ENCODE data around the gene IMMP2L.
"Not testable (repeated sequence)": the region's sequence is repeated elsewhere in the genome, so short reads cannot be mapped to it uniquely, and the experiment has no call there.

The IMMP2L gene

DNA sequence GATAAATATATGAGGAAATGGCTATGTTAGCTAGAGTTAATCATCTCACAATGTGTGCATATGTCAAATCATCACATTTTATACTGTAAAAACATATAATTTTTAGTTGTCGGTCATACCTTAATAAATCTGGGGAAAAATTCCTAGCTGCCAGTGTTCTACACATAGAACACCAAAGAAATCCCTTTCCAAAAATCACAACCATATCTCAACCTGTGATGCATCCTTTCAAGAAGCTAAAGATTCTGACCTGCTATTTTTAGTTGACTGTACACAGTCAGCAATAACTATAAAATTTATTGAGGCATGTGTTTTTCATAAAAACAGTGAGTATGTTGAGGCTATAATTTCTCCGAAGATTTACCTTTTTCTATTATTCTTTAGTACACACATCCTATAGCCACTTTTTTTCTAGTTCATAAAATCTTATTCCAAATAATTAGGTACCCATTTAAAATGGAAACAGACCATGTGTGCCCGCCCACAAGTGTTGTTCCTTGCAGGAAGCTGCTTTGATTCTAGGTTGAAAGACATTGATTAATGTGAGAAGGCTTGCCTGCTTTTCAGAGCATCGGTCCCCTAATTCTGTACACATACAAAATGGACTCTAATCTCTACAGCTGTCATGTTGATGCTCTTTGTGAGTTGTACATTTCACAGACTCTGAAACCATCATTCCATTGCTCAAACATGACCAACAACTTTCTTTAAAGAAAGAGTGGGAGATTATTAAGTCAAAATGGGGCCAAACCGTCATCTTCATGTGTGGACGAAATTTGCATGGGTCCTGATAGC, 588.9 kb downstream of the IMMP2L start:
- no peak for DNase-seq

DNA sequence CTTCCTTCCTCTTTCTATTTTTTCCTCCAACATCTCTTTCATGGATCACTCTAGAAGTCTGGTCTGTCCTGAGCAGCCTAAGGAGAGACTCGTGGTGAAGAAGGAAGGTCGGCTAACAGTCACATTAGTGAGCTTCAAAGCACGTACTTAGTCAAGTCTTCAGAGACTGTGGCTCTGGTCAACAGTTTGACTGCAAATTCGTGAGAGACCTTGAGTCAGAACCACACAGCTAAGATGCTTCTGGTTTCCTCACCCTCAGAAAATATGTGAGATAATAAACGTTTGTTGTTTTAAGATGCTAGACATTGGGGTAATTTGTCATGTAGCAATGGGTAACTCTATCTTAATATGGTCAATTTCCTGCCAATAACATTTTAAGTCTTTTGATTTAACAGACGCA, 597.5 kb downstream of the IMMP2L start:
- no peak for DNase-seq

DNA sequence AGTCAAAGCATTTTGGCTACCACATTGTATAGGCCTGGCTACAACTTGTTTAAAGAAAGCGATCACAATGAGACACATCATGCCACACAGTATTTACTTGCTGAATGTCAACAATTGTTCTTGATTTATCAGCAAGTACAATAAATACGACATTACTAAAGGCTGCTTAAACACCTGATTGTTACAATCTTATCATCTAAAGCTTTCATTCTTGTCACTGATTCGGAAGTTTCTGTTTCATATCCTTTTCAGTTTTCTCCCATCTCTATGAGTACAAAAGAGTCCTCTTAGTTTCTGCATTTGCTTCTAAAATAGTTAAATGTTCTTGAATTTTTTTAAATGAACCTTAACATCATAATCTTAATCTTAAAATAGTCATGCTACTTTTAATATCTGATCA, 599.5 kb downstream of the IMMP2L start:
- DNase-seq: no peak

DNA sequence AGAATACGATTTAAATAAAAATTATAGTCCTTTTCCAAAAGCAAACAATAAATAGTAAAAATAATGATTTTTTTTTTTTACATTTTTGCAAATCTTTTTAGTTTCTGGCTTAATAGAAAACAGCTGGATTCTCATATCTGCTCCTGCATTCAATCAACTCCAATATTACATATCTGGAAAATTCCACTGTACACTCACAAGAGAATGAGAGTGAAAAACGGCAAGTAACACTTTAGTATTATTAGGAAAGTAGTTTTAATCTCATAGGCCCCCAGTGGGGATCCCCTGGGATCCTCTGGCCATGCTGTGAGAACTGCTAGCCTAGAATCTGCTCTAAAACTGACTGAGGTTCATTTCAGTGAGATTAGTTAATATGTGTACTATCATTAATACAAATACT, 599.9 kb downstream of the IMMP2L start:
- no peak for DNase-seq

DNA sequence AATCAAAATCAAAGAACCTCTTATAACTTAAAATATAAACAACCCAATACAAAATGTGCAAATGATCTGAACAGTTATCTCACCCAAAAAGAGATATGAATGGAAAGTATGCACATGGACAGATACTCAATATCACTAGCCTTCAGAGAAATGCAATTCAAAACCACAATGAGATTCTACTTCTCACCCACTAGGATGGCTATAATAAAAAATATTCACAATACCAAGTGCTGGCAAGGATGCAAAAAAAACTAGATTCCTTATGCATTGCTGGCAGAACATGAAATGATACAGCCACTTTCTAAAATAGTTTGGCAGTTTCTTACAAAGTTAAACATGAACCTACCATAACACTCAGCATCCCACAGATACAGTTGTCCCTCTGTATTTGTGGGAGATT, 601.5 kb downstream of the IMMP2L start:
- no peak for DNase-seq

DNA sequence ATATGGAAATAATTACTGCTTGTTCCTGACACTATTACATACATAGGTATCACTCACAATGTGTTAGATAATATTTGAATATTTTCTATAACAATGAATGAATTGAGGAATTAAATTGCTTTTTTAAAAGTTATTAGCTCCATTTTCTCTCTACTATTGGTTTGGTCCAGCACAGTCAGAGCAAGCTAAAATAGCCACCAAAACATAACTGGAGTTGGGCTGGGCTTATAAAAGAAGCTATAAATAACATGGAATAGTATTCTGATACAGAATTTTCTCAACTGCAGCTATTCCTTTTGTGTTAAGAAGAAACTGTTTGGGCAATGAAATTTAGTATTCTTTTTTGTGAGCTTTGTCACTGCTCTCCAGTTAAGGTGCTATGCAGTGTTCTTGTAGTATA, 614.0 kb downstream of the IMMP2L start:
- DNase-seq: no peak

DNA sequence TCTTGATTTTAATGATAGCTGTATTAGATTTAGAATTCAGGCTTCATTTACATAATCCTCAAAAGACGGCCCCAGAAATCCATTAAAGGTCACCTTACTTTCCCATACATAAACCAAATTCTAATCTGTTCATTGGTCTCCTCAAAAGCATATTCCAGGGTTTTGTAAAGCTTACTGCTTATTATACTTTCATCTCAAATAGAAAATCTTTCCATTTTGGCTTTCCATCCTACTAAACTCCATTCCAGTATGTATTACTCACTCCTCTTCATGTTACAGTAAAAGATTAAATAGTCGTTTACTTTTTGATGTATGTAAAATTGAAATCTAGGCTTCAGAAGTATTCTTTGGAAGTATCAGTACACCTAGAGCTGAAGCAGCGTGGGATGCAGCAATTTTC, 614.9 kb downstream of the IMMP2L start:
- no peak for DNase-seq

DNA sequence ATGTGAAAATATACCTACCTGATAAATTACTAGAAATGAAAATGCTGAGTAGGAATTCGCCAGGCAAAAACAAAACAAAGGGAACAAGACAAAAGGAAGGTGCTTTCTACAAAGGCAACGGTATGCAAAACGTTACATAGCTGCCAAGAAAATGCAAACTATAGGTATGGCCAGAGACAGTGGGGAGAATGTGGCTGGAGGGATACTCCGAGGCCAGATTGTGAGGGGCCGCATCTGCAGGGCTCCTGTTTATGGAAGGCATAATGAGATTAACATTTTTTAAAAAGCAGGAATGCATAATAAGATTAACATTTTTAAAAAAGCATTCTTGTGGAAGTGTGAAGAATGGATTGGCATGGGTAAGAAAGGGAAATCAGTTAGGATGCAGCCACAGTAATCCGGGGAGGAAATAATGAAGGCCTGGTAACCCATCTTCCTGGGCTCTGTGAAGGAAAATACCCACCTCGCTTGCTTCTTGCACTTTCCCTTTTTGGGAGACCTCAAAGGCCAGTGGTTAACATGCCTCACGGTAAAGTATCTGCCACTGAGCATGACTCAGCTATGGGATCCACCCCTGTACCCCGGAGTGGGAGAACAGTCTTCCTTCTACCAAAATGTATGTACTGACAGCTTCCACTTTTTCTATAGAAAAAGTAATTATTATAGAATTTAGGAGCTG, 617.2 kb downstream of the IMMP2L start:
- DNase-seq: no peak

DNA sequence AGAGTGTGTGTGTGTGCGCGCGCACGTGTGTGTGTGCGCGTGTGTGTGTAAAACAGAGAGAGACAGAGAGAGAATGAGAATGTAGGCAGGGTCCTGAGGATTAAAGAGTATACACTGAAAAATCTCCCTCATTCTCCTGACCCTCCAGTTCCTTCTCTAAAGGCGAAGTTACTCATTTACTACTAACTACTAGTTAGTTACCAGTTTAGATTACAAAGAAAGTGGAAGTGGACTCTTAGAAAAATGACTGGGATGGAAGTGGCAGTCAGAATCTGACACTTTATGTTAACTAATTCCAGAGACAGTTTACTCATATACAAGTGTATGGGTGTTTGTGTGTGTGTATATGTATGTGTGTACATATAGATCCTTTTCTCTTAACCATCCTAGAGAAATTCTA, 617.8 kb downstream of the IMMP2L start:
- DNase-seq: no peak

DNA sequence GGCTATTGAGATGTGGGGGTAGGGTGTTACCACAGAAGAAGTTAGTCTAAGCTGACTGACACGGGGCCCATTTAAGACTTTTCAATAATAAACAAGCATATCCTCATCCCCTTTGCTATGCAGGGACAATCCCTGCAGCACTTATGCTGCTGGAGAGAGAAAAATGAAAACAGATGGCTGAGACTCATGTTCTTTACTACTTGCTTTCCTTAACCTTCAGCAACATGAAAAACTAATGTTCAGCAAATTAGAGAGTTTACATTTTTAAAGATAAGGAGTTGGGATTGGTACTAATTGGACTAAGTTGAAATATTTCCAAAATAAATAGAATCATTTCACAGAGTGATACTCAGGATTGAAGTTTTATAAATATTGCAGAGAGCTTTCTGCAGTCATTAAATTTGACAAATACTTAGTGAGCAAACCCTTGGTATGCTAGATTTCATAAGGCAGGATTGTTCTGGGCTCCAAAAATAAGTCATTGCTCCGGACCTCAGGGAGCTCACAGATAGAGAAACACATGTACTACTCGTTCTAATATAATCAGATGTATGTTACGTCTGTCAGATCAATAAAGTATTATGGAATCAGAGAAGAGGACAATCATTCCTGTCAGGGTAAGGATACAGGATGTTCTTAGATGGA, 618.5 kb downstream of the IMMP2L start:
- no peak for DNase-seq

DNA sequence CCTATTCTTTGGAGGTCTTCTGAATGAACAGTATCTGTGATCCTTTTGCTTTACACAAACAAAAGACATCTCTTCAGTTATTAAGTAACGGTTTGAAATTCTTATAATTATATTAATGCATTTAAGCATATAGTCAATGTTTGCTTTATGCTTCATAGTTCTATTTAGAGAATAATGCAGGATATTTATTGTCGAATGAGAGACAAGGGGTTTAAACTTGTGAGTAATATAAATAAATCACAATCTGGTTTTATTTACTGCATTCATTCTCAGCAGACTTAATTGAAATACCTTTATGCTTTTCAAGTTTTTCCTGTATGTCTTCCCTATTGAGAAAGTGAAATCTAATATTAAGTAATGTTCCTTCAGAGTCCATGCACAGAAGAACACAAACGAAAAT, 620.9 kb downstream of the IMMP2L start:
- no peak for DNase-seq

DNA sequence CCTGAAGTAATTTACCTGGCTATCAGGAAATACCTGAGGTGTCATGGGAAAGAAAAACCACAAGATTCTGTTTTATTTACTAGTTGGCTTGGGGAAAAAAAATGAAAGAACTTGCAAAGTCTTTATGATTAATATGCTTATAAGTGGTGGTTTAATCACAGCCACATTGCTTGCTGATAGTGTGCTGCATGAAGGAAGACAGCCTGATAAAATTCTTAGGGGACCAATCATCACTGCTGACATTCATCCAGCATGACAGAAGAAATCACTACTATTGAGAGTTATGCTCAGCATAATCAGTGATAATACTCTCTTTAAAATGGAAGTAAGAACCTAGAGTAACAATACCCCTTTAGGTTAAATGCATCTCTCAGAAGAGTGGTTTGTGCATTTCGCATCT, 621.5 kb downstream of the IMMP2L start:
- no peak for DNase-seq

DNA sequence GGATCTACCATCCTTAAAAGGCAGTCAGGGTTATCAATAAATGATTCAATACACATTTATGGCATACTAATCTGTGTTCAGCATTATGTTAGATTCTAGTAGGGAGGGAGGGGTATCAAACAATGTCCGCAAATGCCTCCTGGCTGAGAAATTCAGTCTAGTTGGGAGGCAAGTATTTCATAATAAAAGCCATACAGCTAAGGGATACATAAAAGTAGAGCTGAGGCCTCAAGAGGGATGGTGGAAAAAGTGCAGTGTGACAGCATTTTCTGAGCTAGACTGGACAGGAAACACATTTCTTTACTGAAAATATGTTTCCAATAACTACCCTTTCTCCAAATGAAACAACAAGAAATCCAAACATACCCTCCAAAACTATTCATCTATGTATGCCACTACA, 624.1 kb downstream of the IMMP2L start:
- no peak for DNase-seq

DNA sequence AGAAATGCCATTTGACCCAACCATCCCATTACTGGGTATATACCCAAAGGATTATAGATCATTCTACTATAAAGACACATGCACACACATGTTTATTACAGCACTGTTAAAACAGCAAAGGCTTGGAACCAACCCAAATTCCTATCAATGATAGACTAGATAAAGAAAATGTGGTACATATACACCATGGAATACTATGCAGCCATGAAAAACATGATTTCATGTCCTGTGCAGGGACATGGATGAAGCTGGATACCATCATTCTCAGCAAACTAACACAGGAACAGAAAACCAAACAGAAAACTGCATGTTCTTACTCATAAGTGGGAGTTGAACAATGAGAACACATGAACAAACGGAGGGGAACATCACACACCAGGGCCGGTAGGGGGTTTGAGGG, 625.6 kb downstream of the IMMP2L start:
- not testable (repeated sequence) for DNase-seq

DNA sequence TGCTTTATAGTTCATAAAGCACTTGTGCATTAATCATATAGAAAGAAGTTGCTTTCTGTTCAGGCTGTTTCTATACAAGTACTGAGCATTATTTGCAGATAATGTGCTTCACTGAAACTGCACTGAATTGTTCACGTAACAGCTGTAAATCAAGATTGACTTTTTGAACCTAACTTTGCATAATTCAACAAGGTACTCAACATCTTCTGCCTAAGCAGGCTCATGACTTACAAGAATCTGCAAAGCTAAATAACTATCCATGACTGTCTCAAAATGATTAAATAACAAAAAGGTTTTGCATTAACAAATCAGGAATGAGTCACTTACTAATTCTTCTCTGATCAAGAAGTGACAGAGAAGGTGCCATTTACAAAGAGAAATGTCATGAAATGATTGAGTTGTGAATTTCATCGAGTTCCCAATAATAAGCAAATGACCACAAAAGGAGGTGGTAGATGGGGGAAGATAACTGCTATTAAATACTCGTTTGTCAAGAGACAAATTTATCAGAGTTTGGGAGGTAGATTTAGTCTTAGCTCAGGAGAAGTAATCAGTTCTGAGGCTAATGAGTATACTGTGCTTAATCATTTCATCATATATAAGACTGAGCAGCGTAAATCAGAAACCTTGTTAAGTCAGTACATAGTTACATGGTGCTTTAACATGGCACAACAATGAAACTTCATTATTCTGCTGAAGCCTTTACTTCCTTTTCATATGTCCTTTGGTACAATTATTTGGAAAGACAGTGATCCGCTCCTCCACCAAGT, 632.6 kb downstream of the IMMP2L start:
- no peak for DNase-seq

DNA sequence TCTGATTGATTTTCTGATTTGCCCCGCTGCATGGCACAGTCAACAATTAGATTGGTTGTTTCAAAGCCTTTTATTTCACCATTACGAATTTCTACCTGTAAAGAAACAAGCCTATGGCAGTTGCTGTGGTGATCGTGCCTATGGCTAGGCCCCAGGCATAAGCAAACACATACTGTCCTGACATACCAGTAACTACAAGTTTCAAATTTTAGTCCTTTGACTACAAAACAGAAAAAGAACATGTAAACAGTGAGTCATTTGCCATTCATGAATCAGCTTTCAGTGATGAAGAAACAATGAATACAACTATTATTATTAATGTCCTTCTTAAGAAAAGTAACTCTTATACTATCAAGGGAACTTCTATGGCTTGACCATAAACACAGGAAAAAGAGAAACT, 639.4 kb downstream of the IMMP2L start:
- no peak for DNase-seq

DNA sequence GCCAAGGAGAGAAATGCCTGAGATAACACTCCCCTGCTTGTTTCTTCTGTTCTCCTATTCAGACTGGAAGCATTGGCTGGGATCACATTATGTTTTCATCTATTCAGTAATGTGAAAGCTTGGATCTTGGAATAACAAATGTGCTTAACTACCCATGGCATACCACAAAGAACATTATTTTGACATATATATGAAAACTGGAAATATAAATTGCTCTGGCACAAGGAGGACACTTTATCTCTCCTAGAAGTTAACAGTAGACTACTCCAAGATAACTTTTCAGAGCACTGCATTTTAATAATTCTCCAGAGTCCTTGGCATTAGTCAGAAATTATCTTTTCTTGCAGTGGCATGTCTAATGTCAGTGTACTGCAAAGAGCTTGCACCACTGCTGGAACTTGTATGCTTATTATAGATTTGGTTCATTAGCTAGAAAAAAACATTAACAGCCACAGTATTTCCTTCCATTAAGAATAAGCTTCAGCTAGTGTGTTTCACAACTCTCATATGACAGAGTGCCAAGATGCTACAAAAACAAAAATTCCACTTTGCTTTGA, 640.6 kb downstream of the IMMP2L start:
- DNase-seq: no peak

DNA sequence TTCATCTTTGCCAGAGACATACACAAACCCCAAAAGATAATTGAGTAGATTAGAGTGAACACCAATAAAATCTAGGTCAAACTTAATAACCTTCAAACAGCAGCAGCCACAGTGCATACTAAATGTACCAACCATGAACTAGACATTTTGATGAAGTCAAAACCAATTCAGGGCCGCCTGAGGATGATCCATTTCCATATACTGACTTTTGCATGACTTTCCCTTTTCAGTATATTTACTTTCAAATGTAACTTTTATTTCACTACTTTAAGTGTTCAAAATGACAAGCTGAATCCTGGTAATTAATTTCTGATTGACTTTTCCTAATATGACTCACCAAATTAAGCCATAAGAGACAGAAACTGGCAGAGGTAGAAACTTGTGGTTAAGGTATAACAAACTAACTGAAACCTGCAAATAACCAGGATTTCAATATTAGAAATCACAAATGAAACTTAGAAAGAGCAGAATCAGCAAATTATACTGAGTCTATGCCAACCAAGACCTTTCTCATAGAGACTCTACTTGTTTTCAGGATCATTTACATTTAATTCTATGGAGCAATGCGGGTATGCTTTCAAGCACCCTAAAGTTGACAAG, 643.2 kb downstream of the IMMP2L start:
- no peak for DNase-seq

DNA sequence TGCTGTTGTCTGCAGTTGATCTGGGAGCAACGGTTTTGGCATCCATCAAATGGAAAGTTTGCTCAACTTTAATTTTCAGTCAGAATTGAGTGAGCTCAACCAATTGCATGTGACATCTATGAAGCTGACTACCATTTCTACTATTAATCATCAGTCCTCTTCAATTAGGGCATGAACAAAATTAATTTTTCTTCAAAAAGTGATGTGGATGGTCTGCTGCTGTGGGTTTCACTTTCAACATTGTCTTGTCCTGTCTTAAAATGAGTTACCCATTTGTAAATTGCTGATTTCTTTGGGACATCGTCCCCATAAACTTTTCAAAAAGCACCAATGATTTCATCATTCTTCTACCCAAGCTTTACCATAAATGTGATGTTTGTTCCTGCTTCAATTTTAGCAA, 648.0 kb downstream of the IMMP2L start:
- DNase-seq: no peak

DNA sequence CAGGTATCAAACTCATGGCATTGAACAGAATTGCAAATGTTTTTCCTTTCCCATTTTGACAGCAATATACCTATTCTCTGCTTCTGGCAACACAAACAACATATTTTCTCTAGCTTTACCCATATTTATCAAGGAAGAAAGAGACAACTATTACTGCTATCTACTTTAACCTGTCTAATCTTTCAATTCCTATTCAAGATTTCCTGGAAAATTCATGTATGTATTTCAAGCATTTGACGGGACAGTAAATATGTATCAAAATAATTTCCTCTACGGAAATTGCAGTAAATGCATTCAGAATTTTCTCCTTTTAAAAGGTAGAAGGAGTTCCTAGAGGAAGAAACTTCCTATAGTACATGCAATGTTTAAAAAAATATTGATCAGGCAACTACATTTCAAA, 650.7 kb downstream of the IMMP2L start:
- no peak for DNase-seq

DNA sequence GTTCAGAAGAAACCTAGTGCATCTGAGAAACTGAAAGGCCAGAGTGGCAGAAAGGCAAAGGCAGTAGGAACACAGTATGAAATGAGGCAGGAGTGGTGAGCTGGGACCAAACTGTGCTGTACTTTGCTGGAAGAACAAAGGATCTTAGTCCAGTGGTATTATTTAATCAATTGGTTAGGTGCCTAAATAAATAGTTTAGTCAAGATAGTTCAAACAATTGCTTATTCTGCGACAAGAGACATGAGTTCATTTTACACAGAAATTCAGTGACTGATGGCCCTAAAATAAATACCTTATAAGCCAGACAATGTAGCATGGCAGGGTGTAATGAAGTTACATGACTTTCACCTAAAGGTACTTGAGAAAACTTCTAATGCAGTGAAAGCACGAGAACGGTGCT, 653.2 kb downstream of the IMMP2L start:
- DNase-seq: no peak

DNA sequence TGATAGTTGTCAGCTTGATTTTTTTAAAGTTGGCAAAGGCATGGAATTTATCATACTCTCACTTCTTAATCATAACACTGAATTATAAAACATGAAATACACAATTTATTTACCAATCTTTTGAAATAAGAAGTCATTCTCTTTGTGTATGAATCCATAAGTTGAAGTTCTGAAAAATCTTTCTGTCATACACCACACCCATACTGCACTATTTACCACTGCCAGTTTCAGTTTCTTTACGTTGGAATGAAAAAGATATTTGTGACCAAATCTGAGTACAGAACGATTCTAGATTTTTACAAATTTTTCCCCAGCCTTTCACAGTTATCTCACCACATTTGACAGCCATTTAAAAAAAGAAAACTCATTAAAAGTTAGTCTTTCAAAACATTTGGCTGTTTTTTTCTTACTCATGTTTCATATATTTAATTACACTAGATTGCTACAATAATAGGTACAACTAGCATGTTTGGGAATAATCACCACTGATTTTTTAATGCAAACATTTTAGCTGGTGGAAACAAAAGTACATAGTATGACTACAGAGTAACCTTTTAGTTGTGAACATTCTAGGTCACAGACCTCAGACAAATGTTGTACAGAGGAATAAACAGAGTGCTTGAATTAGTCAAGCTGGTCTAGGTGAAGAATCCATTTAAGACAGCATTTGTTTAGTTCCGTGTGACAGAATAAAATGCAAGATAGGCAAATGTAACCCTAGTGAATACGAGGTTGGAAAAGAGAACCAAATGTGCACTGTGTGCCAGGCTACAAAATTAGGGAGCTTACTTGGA, 656.3 kb downstream of the IMMP2L start:
- no peak for DNase-seq

Measured in DMS 273 treated with DMSO at 0.1 percent for 48 hours (cell line).